H1 (cell line): Measurements from ENCODE around the gene CARF. TPM values are rescaled to one million over a fixed set of nuclear protein-coding genes. Genes with fewer than 3 reads are reported as not detected.
A peak's percentile ranks its signal among the peaks of the same experiment; 100 is the strongest.

Experiments
- CTCF ChIA-PET: fragments of 300-600 bp; sonication (Branson Sonifier 250); formaldehyde crosslinking; loops from one replicate; lab custom pipeline; 2021; ENCODE audit not compliant: partially characterized antibody; lab: Charles Lee
- POLR2A ChIA-PET: fragments of 300-600 bp; sonication (Branson Sonifier 250); formaldehyde crosslinking; loops from one replicate; lab custom pipeline; 2021; ENCODE audit warnings: inconsistent platforms; ENCODE audit not compliant: partially characterized antibody; lab: Charles Lee
- DNase-seq, 2 experiments: peaks; one replicate each; pipeline versions ENCODE4 v3.0.0 to v3.0.0-alpha.2; 2010 to 2022; ENCODE audit warnings: low spot score in 2 of 2, low read depth in 1 of 2, mixed read lengths in 1 of 2
- FAIRE-seq: peaks from 2 replicates; lab custom pipeline; 2011; peaks lifted over from hg19 to GRCh38; lab: Jason Lieb, UNC
- H2AFZ ChIP-seq: 2 replicates; pipeline ENCODE4 v1.8.1; 2012; ENCODE audit warnings: low read length, inconsistent platforms
- H2AK5ac ChIP-seq: 2 replicates; pipeline ENCODE4 v1.6.1; 2013; ENCODE audit warnings: low read depth, low read length
- H2BK120ac ChIP-seq: replicated peaks from 2 replicates; pipeline ENCODE3; 2013; ENCODE audit warnings: low read depth, low read length, inconsistent platforms
- H2BK12ac ChIP-seq: 2 replicates; pipeline ENCODE4 v1.6.1; 2013; ENCODE audit warnings: low read depth, low read length
- H2BK15ac ChIP-seq: 2 replicates; pipeline ENCODE4 v1.6.1; 2013; ENCODE audit warnings: low read length
- H2BK20ac ChIP-seq: 2 replicates; pipeline ENCODE4 v1.6.1; 2013; ENCODE audit warnings: low read length
- H2BK5ac ChIP-seq: 2 replicates; pipeline ENCODE4 v1.6.1; 2013; ENCODE audit warnings: low read depth, low read length
- H3K14ac ChIP-seq: 2 replicates; pipeline ENCODE4 v1.6.1; 2013; ENCODE audit warnings: inconsistent platforms; ENCODE audit not compliant: insufficient read length
- H3K18ac ChIP-seq: 2 replicates; pipeline ENCODE4 v1.6.1; 2013; ENCODE audit warnings: low read length; ENCODE audit errors: extremely low read depth
- H3K23ac ChIP-seq: 2 replicates; pipeline ENCODE4 v1.6.1; 2013; ENCODE audit warnings: inconsistent platforms; ENCODE audit not compliant: insufficient read length
- H3K23me2 ChIP-seq: 2 replicates; pipeline ENCODE4 v1.6.1; 2013; ENCODE audit warnings: low read depth, low read length
- H3K27ac ChIP-seq: 2 replicates; pipeline ENCODE4 v1.6.1; 2011; ENCODE audit warnings: low read depth, low read length, inconsistent platforms
- H3K27me3 ChIP-seq, 4 experiments: replicated peaks in 1 of 4; 1 replicate in 1 of 4; 2 replicates in 3 of 4; pipeline versions ENCODE4 v1.6.1 to v1.8.1; 2011 to 2013; ENCODE audit warnings: low read length in 3 of 4, mild to moderate bottlenecking in 3 of 4, inconsistent platforms in 2 of 4, mixed read lengths in 2 of 4, moderate library complexity in 1 of 4; ENCODE audit not compliant: control insufficient read depth in 3 of 4, insufficient read depth in 3 of 4; ENCODE audit errors: extremely low read depth in 1 of 4
- H3K36me3 ChIP-seq, 4 experiments: 2 replicates each; pipeline versions ENCODE4 v1.6.1 to v1.8.1; 2011 to 2013; ENCODE audit warnings: mild to moderate bottlenecking in 4 of 4, low read length in 3 of 4, moderate library complexity in 2 of 4, control low read depth in 1 of 4, inconsistent platforms in 1 of 4; ENCODE audit not compliant: insufficient read depth in 4 of 4, control insufficient read depth in 2 of 4
- H3K4ac ChIP-seq: replicated peaks from 2 replicates; pipeline ENCODE3; 2013; ENCODE audit warnings: low read length, low read depth, mixed read lengths, inconsistent platforms; ENCODE audit not compliant: insufficient read length
- H3K4me1 ChIP-seq, 4 experiments: replicated peaks in 1 of 4; 1 replicate in 1 of 4; 2 replicates in 3 of 4; pipeline versions ENCODE4 v1.6.1 to v1.8.1; 2011 to 2013; ENCODE audit warnings: low read length in 3 of 4, inconsistent platforms in 2 of 4, mixed read lengths in 1 of 4; ENCODE audit not compliant: insufficient read depth in 4 of 4, control insufficient read depth in 3 of 4
- H3K4me2 ChIP-seq, 2 experiments: 2 replicates each; pipeline versions ENCODE4 v1.6.1 to v1.8.1; 2011 to 2013; ENCODE audit warnings: low read depth in 2 of 2, low read length in 2 of 2, control low read depth in 1 of 2, inconsistent platforms in 1 of 2, mild to moderate bottlenecking in 1 of 2; ENCODE audit not compliant: insufficient read depth in 1 of 2
- H3K4me3 ChIP-seq, 4 experiments: fragments of 200-600, 300-600 bp in 1 of 4; sonication (generic), shearing (Covaris generic), sonication (Bioruptor Twin) in 1 of 4; 2 replicates each; pipeline versions ENCODE4 v1.5.1 to v1.8.1; 2011 to 2016; ENCODE audit warnings: low read length in 4 of 4, low read depth in 3 of 4, control low read depth in 2 of 4, inconsistent platforms in 2 of 4, mild to moderate bottlenecking in 2 of 4, mixed read lengths in 1 of 4, moderate library complexity in 1 of 4; ENCODE audit not compliant: insufficient read depth in 2 of 4; ENCODE audit errors: extremely low read depth in 1 of 4
- H3K56ac ChIP-seq: replicated peaks from 2 replicates; pipeline ENCODE3; 2013; ENCODE audit warnings: low read depth, mild to moderate bottlenecking, mixed read lengths, low read length, inconsistent platforms; ENCODE audit not compliant: insufficient read length
- H3K79me1 ChIP-seq: 2 replicates; pipeline ENCODE4 v1.6.1; 2013; ENCODE audit warnings: low read depth, low read length, control low read depth
- H3K79me2 ChIP-seq, 2 experiments: 2 replicates each; pipeline versions ENCODE4 v1.6.1 to v1.8.1; 2012 to 2013; ENCODE audit warnings: low read length in 2 of 2, mild to moderate bottlenecking in 2 of 2, inconsistent platforms in 1 of 2; ENCODE audit not compliant: insufficient read depth in 2 of 2, control insufficient read depth in 1 of 2
- H3K9ac ChIP-seq, 4 experiments: replicated peaks in 1 of 4; 1 replicate in 1 of 4; 2 replicates in 3 of 4; pipeline versions ENCODE4 v1.6.1 to v1.8.1; 2011 to 2013; ENCODE audit warnings: low read depth in 3 of 4, low read length in 3 of 4, control low read depth in 2 of 4, mild to moderate bottlenecking in 2 of 4, moderate library complexity in 2 of 4, inconsistent platforms in 1 of 4; ENCODE audit errors: extremely low read depth in 1 of 4
- H3K9me3 ChIP-seq, 2 experiments: 2 replicates each; pipeline versions ENCODE4 v1.6.1 to v1.8.1; 2012 to 2013; ENCODE audit warnings: mild to moderate bottlenecking in 2 of 2, moderate library complexity in 2 of 2, control low read depth in 1 of 2, inconsistent platforms in 1 of 2, low read depth in 1 of 2, low read length in 1 of 2, mixed read lengths in 1 of 2; ENCODE audit not compliant: insufficient read depth in 2 of 2
- H4K20me1 ChIP-seq, 2 experiments: replicated peaks in 1 of 2; 2 replicates each; pipeline versions ENCODE3 to v1.8.1; 2011 to 2013; ENCODE audit warnings: inconsistent platforms in 2 of 2, low read length in 2 of 2, mild to moderate bottlenecking in 1 of 2; ENCODE audit not compliant: insufficient read depth in 2 of 2, control insufficient read depth in 1 of 2
- H4K5ac ChIP-seq: 2 replicates; pipeline ENCODE4 v1.6.1; 2013; ENCODE audit warnings: low read length, low read depth, mixed read lengths, inconsistent platforms; ENCODE audit not compliant: insufficient read length
- H4K8ac ChIP-seq: 2 replicates; pipeline ENCODE4 v1.8.0; 2013; ENCODE audit warnings: mild to moderate bottlenecking, moderate library complexity, low read length, inconsistent platforms; ENCODE audit not compliant: insufficient read depth; ENCODE audit errors: extremely low read depth
- H4K91ac ChIP-seq: replicated peaks from 2 replicates; pipeline ENCODE3; 2013; ENCODE audit warnings: low read length, mixed read lengths, inconsistent platforms; ENCODE audit not compliant: insufficient read length
- CREB1 ChIP-seq: IDR thresholded peaks from 2 replicates; pipeline ENCODE4 v1.6.1; 2012; ENCODE audit warnings: inconsistent platforms
- EZH2 ChIP-seq: fragments of 200-600 bp; sonication (generic); IDR thresholded peaks from 2 replicates; pipeline ENCODE4 v1.7.1; 2012; ENCODE audit warnings: low read depth, mild to moderate bottlenecking, moderate library complexity, low read length, inconsistent platforms; ENCODE audit not compliant: severe bottlenecking
- MAX ChIP-seq: IDR thresholded peaks from 2 replicates; pipeline ENCODE4 v1.6.1; 2012; ENCODE audit warnings: inconsistent platforms
- PHF8 ChIP-seq: fragments of 200-600 bp; sonication (generic); conservative IDR thresholded peaks from 2 replicates; pipeline ENCODE4 v1.7.1; 2012; ENCODE audit warnings: low read depth, mild to moderate bottlenecking, inconsistent platforms, low read length, moderate library complexity
- POLR2A ChIP-seq, 2 experiments: IDR thresholded peaks; 1 replicate in 1 of 2; 2 replicates in 1 of 2; pipeline ENCODE4 v1.6.1; 2011; ENCODE audit warnings: low read depth in 2 of 2, low read length in 2 of 2, mild to moderate bottlenecking in 2 of 2; ENCODE audit errors: control extremely low read depth in 1 of 2
- RBBP5 ChIP-seq: IDR thresholded peaks from 2 replicates; pipeline ENCODE4 v1.7.1; 2012; ENCODE audit warnings: low read depth, mild to moderate bottlenecking, inconsistent platforms, low read length, moderate library complexity, borderline replicate concordance
- RFX5 ChIP-seq: IDR thresholded peaks from 2 replicates; pipeline ENCODE4 v1.6.1; 2011; ENCODE audit warnings: low read depth, low read length, improper control_type of control experiment, borderline replicate concordance
- ZNF274 ChIP-seq: IDR thresholded peaks from 2 replicates; pipeline ENCODE4 v1.7.0; 2012; ENCODE audit warnings: low read length, borderline replicate concordance; ENCODE audit errors: extremely low read depth
- WGBS, 2 experiments: shearing (Covaris generic) in 1 of 2; methylation state at CpG; one replicate each; pipeline versions ENCODE4 v1.1.6 to v1.1.7; 2013 to 2015; ENCODE audit warnings: low lambda C conversion rate in 2 of 2, mixed read lengths in 2 of 2, inconsistent platforms in 1 of 2, low coverage in 1 of 2, missing lambda C conversion rate in 1 of 2; ENCODE audit not compliant: insufficient replicate concordance in 2 of 2, insufficient coverage in 1 of 2, insufficient read length in 1 of 2; ENCODE audit errors: extremely low coverage in 1 of 2, missing lambda C conversion rate in 1 of 2; 5-methylcytosine and 5-hydroxymethylcytosine counted together
- polyA plus RNA-seq, 7 experiments: library from polyadenylated mRNA; depleted of rRNA in 3 of 7; stranded (reverse) in 5 of 7; unstranded in 2 of 7; fragments of >200 nt in 5 of 7; fragments of 200-250 nt in 2 of 7; gene quantifications; 1 replicate in 5 of 7; 2 replicates in 1 of 7; 4 replicates in 1 of 7; pipeline versions ENCODE4 v1.2.1 to v1.2.3, GENCODE V29; 2011 to 2013; ENCODE audit warnings: missing spikeins in 2 of 7, mixed read lengths in 2 of 7
- total RNA-seq: library from RNA; stranded (reverse); fragmentation: NEBNext Ultra II Directional; extraction: Animal tissue kit (Norgen Biotek cat#: 25700); gene quantifications from 2 replicates; pipeline ENCODE4 v1.2.1, GENCODE V29; 2021
- TF ChIP-seq, protein P1 (sequence below): IDR thresholded peaks from 2 replicates; pipeline ENCODE4 v1.6.1; 2012; ENCODE audit warnings: low read length, inconsistent platforms

The CARF gene
- total and polyA plus RNA-seq, 2 of the 8 experiments (the other 6 are each of a cell fraction or from before 2014, with no cell fraction given), result 2.0 to 2.6 TPM

GRCh38 chr2:202871300-202872141, 40.6 kb upstream of the CARF start, which contains the start of gene ICA1L:
ICA1L (minus strand) TSS chr2:202871766; CDS start chr2:202829009, 42,757 bp downstream.
- Histone ChIP-seq H4K20me1 (no peaks in the 10 kb centered on the region), H3K79me2 (no peaks in the 10 kb centered on the region), H2BK5ac (no peak within 1 kb of the TSS; the same call in 1 of the 2 replicates), H2BK12ac (no peak within 1 kb of the TSS), H3K4me1 (no peaks in the 10 kb centered on the region), H2BK120ac (no peak within 1 kb of the TSS), H3K4me3 (peak within 1 kb of the TSS; percentile 70 to 84 (median 74)), H3K36me3 (no peaks in the 10 kb centered on the region), H3K23ac (no peak within 1 kb of the TSS), H3K9me3 (no peaks in the 10 kb centered on the region), H2BK15ac (no peak within 1 kb of the TSS), H3K27me3 (no peaks in the 10 kb centered on the region), H2AK5ac (no peak within 1 kb of the TSS), H4K8ac (peak within 1 kb of the TSS; percentile 90), H3K14ac (no peak within 1 kb of the TSS), H3K9ac (peak within 1 kb of the TSS; percentile 58 to 90 (median 60); a peak in 6 of 7 replicates), H2AFZ (peak within 1 kb of the TSS; percentile 6; the same call in 1 of the 2 replicates), H3K79me1 (no peaks in the 10 kb centered on the region), H2BK20ac (no peak within 1 kb of the TSS), H3K4me2 (peak within 1 kb of the TSS; percentile 66 to 74), H3K4ac (no peak within 1 kb of the TSS), H4K5ac (no peak within 1 kb of the TSS), H3K23me2 (peaks cover 2% of the 10 kb centered on the region; the same call in 1 of the 2 replicates), H3K18ac (peak within 1 kb of the TSS; percentile 60), H4K91ac (no peak within 1 kb of the TSS), H3K56ac (no peak within 1 kb of the TSS), H3K27ac (peak within 1 kb of the TSS; percentile 39; the same call in 1 of the 2 replicates)
- DNase-seq, result peak in 1 of 2 experiments; percentile 84
- POLR2A ChIA-PET, result interaction anchor here (1.0 to 2.0 kb wide), 4 partner anchors 8 to 40 kb away, joined by 3 to 8 read pairs (median 5); partner anchors contain the start of genes CARF and WDR12
- FAIRE-seq, result no peak
- 3% methylated on average over 75 of the region's 93 CpGs; no CpG with 5 or more reads in 1 of the 2 experiments for WGBS, 2 experiments
- CTCF ChIA-PET, result interaction anchor here (0.6 to 1.9 kb wide), 8 partner anchors 8 to 1008 kb away, joined by 3 to 10 read pairs (median 4); no protein-coding TSS in a partner anchor
- TF ChIP-seq RFX5 (no peak), MAX (no peak; the same call in 1 of the 2 replicates), ZNF274 (no peak), POLR2A (IDR thresholded peaks at IDR 0.05; ENCODE audit: control extremely low read depth in 1 of 2, low read depth in 2 of 2, low read length in 2 of 2) (0 out of 3 replicates have a peak, but pooled peaks of 1 of the 2 experiments have one; percentile 17), CREB1 (0 out of 2 replicates have a peak, but pooled peaks have one; percentile 22), PHF8 (peak; percentile 67), RBBP5 (peak; percentile 78), EZH2 (no peak)
- TF ChIP-seq, protein P1, sequence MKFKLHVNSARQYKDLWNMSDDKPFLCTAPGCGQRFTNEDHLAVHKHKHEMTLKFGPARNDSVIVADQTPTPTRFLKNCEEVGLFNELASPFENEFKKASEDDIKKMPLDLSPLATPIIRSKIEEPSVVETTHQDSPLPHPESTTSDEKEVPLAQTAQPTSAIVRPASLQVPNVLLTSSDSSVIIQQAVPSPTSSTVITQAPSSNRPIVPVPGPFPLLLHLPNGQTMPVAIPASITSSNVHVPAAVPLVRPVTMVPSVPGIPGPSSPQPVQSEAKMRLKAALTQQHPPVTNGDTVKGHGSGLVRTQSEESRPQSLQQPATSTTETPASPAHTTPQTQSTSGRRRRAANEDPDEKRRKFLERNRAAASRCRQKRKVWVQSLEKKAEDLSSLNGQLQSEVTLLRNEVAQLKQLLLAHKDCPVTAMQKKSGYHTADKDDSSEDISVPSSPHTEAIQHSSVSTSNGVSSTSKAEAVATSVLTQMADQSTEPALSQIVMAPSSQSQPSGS, result no peak
